IMR-90 (cell line): Measurements from ENCODE around the gene GZMM. TPM values are rescaled to one million over a fixed set of nuclear protein-coding genes. Genes with fewer than 3 reads are reported as not detected.
A peak's percentile ranks its signal among the peaks of the same experiment; 100 is the strongest.

Experiments
- ATAC-seq: fragments of 200-7000 bp; cut with Tn5 transposase; 2 replicates; pipeline ENCODE4 v1.9.1; 2020; ENCODE audit warnings: low read depth, mild to moderate bottlenecking, moderate library complexity
- BruUV-seq: library from RNA; stranded (reverse); fragments of 400-500 nt; replicated peaks from 2 replicates; lab custom pipeline; 2021; lab: Mats Ljungman, UMichigan
- CTCF ChIA-PET: fragments of 300-600 bp; formaldehyde crosslinking; extraction: SDS; loops from one replicate; lab custom pipeline; 2021; ENCODE audit warnings: antibody characterized with exemption; lab: Yijun Ruan, JAX
- POLR2A ChIA-PET: fragments of 300-600 bp; sonication (Branson Sonifier 250); formaldehyde crosslinking; loops from one replicate; lab custom pipeline; 2022; ENCODE audit warnings: antibody characterized with exemption; ENCODE audit not compliant: unreplicated experiment; lab: Charles Lee
- DNase-seq: peaks from one replicate; pipeline ENCODE4 v3.0.0; 2013
- H2AFZ ChIP-seq: replicated peaks from 2 replicates; pipeline ENCODE3; 2013; ENCODE audit warnings: low read length, mild to moderate bottlenecking; ENCODE audit not compliant: poor library complexity
- H2AK5ac ChIP-seq: 2 replicates; pipeline ENCODE4 v1.6.1; 2013; ENCODE audit warnings: low read depth, low read length, inconsistent platforms
- H2AK9ac ChIP-seq: replicated peaks from 2 replicates; pipeline ENCODE3; 2013; ENCODE audit warnings: mild to moderate bottlenecking, low read depth, low read length, moderate library complexity; ENCODE audit not compliant: poor library complexity
- H2BK120ac ChIP-seq: 2 replicates; pipeline ENCODE4 v1.6.1; 2013; ENCODE audit warnings: low read depth, low read length, inconsistent platforms
- H2BK15ac ChIP-seq: 3 replicates; pipeline ENCODE4 v1.6.1; 2013; ENCODE audit warnings: low read depth, low read length, inconsistent platforms
- H2BK20ac ChIP-seq: 2 replicates; pipeline ENCODE4 v1.6.1; 2013; ENCODE audit warnings: low read depth, mild to moderate bottlenecking, inconsistent platforms, low read length, moderate library complexity
- H2BK5ac ChIP-seq: 2 replicates; pipeline ENCODE4 v1.6.1; 2013; ENCODE audit warnings: mild to moderate bottlenecking, low read depth, low read length, inconsistent platforms; ENCODE audit not compliant: poor library complexity, severe bottlenecking
- H3K14ac ChIP-seq: replicated peaks from 2 replicates; pipeline ENCODE4 v1.6.1; 2013; ENCODE audit warnings: low read depth, low read length, inconsistent platforms
- H3K18ac ChIP-seq: 2 replicates; pipeline ENCODE4 v1.6.1; 2013; ENCODE audit warnings: low read depth, low read length, control low read depth
- H3K23ac ChIP-seq: 2 replicates; pipeline ENCODE4 v1.6.1; 2013; ENCODE audit warnings: low read depth, low read length, inconsistent platforms
- H3K27ac ChIP-seq: 2 replicates; pipeline ENCODE4 v1.5.1; 2013; ENCODE audit warnings: mild to moderate bottlenecking, control low read depth, low read length; ENCODE audit not compliant: insufficient read depth
- H3K27me3 ChIP-seq: 2 replicates; pipeline ENCODE4 v1.6.1; 2013; ENCODE audit warnings: low read length; ENCODE audit not compliant: control insufficient read depth, insufficient read depth
- H3K36me3 ChIP-seq: 2 replicates; pipeline ENCODE4 v1.6.1; 2013; ENCODE audit warnings: low read length, mixed read lengths; ENCODE audit not compliant: control insufficient read depth, insufficient read depth
- H3K4ac ChIP-seq: 2 replicates; pipeline ENCODE4 v1.6.1; 2013; ENCODE audit warnings: low read depth, low read length, inconsistent platforms
- H3K4me1 ChIP-seq: 2 replicates; pipeline ENCODE4 v1.6.1; 2013; ENCODE audit warnings: low read length, mixed read lengths; ENCODE audit not compliant: control insufficient read depth, insufficient read depth
- H3K4me2 ChIP-seq: 2 replicates; pipeline ENCODE4 v1.6.1; 2013; ENCODE audit warnings: low read depth, mild to moderate bottlenecking, control low read depth, low read length, moderate library complexity
- H3K4me3 ChIP-seq: 2 replicates; pipeline ENCODE4 v1.5.1; 2013; ENCODE audit warnings: low read depth, mild to moderate bottlenecking, control low read depth, low read length, moderate library complexity; ENCODE audit not compliant: insufficient read depth
- H3K56ac ChIP-seq: 2 replicates; pipeline ENCODE4 v1.6.1; 2013; ENCODE audit warnings: low read length, inconsistent platforms; ENCODE audit not compliant: insufficient read depth; ENCODE audit errors: extremely low read depth
- H3K79me1 ChIP-seq, 2 experiments: 2 replicates each; pipeline ENCODE4 v1.6.1; 2013; ENCODE audit warnings: low read length in 2 of 2, inconsistent platforms in 1 of 2, low read depth in 1 of 2
- H3K9ac ChIP-seq: 2 replicates; pipeline ENCODE4 v1.6.1; 2013; ENCODE audit warnings: low read depth, low read length, control low read depth
- H3K9me1 ChIP-seq: 2 replicates; pipeline ENCODE4 v1.6.1; 2013; ENCODE audit warnings: low read length, inconsistent platforms; ENCODE audit not compliant: insufficient read depth
- H3K9me3 ChIP-seq: 2 replicates; pipeline ENCODE4 v1.6.1; 2013; ENCODE audit warnings: low read length; ENCODE audit not compliant: control insufficient read depth, insufficient read depth
- H4K20me1 ChIP-seq: 2 replicates; pipeline ENCODE4 v1.6.1; 2013; ENCODE audit warnings: low read length, inconsistent platforms; ENCODE audit not compliant: insufficient read depth
- H4K5ac ChIP-seq: 2 replicates; pipeline ENCODE4 v1.6.1; 2013; ENCODE audit warnings: mild to moderate bottlenecking, low read depth, low read length, control low read depth
- H4K8ac ChIP-seq, 2 experiments: 2 replicates each; pipeline ENCODE4 v1.6.1; 2013; ENCODE audit warnings: low read depth in 2 of 2, low read length in 2 of 2, control low read depth in 1 of 2, inconsistent platforms in 1 of 2
- H4K91ac ChIP-seq: 2 replicates; pipeline ENCODE4 v1.6.1; 2013; ENCODE audit warnings: low read depth, low read length, inconsistent platforms; ENCODE audit not compliant: insufficient read depth
- CEBPB ChIP-seq: IDR thresholded peaks from 2 replicates; pipeline ENCODE4 v1.6.1; 2012; ENCODE audit warnings: low read depth, low read length, improper control_type of control experiment
- CTCF ChIP-seq: conservative IDR thresholded peaks from 2 replicates; pipeline ENCODE4 v1.5.1; 2012; ENCODE audit warnings: mild to moderate bottlenecking, low read depth, low read length, improper control_type of control experiment
- FOS ChIP-seq: fragments of 150-350 bp; IDR thresholded peaks from 2 replicates; pipeline ENCODE4 v1.6.1; 2016; ENCODE audit warnings: low read depth, low read length
- MXI1 ChIP-seq: IDR thresholded peaks from 2 replicates; pipeline ENCODE4 v1.6.1; 2012; ENCODE audit warnings: low read depth, mild to moderate bottlenecking, low read length, moderate library complexity, borderline replicate concordance
- RAD21 ChIP-seq: IDR thresholded peaks from 2 replicates; pipeline ENCODE4 v1.6.1; 2012; ENCODE audit warnings: low read length, improper control_type of control experiment
- WGBS, 2 experiments: methylation state at CpG; one replicate each; pipeline versions ENCODE4 v1.1.5 to v1.1.7; 2013; ENCODE audit warnings: missing lambda C conversion rate in 2 of 2; ENCODE audit not compliant: insufficient read length in 1 of 2; ENCODE audit errors: extremely low coverage in 2 of 2; 5-methylcytosine and 5-hydroxymethylcytosine counted together
- dilution Hi-C: fragments of 300-500 bp; cut with HindIII; formaldehyde crosslinking; loops from one replicate; pipeline ENCODE4 v1.14.3; 2018; ENCODE audit warnings: low sequenced_read_pairs; ENCODE audit not compliant: unreplicated experiment
- in situ Hi-C: fragments of 300-500 bp; cut with MboI; formaldehyde crosslinking; loops from 3 replicates; pipeline ENCODE4 v1.14.3; 2019; ENCODE audit warnings: low sequenced_read_pairs, inconsistent platforms, mixed read lengths
- intact Hi-C: fragments of 100-400 bp; cut with micrococcal nuclease; formaldehyde crosslinking; loops from 2 replicates; pipeline ENCODE4 v1.10.0; 2022
- polyA plus RNA-seq, 3 experiments: library from polyadenylated mRNA; depleted of rRNA; stranded (reverse); fragments of >200 nt; gene quantifications; 2 replicates each; pipeline ENCODE4 v1.2.3, GENCODE V29; 2012; ENCODE audit warnings: low replicate concordance in 1 of 3
- total RNA-seq: library from RNA; depleted of rRNA; stranded (reverse); fragments of >200 nt; gene quantifications from 2 replicates; pipeline ENCODE4 v1.2.3, GENCODE V29; 2012

GZMM gene
- total and polyA plus RNA-seq, 2 of the 4 experiments (the other 2 are of a cell fraction): 0.24 TPM; not detected in 1

- ChIA-PET POLR2A (no interaction called here), CTCF (interaction anchor here (0.6 kb wide), 1 partner anchor 50 kb away, joined by 6 read pairs; no protein-coding TSS in a partner anchor)
- Histone ChIP-seq H3K4me3 (no peak overlapping the region), H4K91ac (no peak overlapping the region), H3K4ac (no peak overlapping the region), H3K4me2 (peak overlapping the region; percentile 62), H2AFZ (peak overlapping the region; percentile 56), H2BK20ac (no peak overlapping the region), H4K5ac (no peak overlapping the region), H3K4me1 (peaks cover 26% of the 10 kb centered on the region), H2AK5ac (peak overlapping the region; percentile 20; the same call in 1 of the 2 replicates), H3K14ac (no peak overlapping the region), H3K9me3 (no peaks in the 10 kb centered on the region), H3K56ac (no peak overlapping the region), H3K79me1 (peaks cover 0 to 67% of the 10 kb centered on the region in 2 experiments; a peak in 2 of 4 replicates), H2AK9ac (peak overlapping the region; percentile 20), H3K9me1 (peaks cover 11% of the 10 kb centered on the region; the same call in 1 of the 2 replicates), H4K8ac (no peak overlapping the region), H3K9ac (no peak overlapping the region), H3K36me3 (peaks cover 9% of the 10 kb centered on the region; the same call in 1 of the 2 replicates), H3K27ac (no peak overlapping the region), H3K27me3 (no peaks in the 10 kb centered on the region), H4K20me1 (peaks cover 76% of the 10 kb centered on the region), H2BK5ac (no peak overlapping the region), H3K18ac (no peak overlapping the region), H2BK15ac (no peak overlapping the region), H2BK120ac (no peak overlapping the region), H3K23ac (no peak overlapping the region)
- dilution Hi-C loops (no loop called here), intact Hi-C loops (no loop called here), in situ Hi-C loops (no loop called here)
- TF ChIP-seq CTCF (no peak), RAD21 (no peak), FOS (no peak), CEBPB (no peak), MXI1 (0 out of 2 replicates have a peak, but pooled peaks have one; percentile 17)
- no TSS peak for BruUV-seq
- ATAC-seq: no peak
- WGBS, 2 experiments: 54% methylated on average over 8 of the region's 38 CpGs; no CpG with 5 or more reads in 1 of the 2 experiments
- peak; percentile 37 for DNase-seq
These were observed 32.0 kb downstream of the GZMM start for GRCh38 chr19:575527-576506.
